Loucy (cell line): ENCODE results near the gene PCDHGA4.

Experiments used
- EZH2phosphoT487 ChIP-seq: fragments of 200-600 bp; IDR thresholded peaks from 2 replicates; pipeline ENCODE4 v1.6.1; 2018; ENCODE audit warnings: antibody characterized with exemption, mild to moderate bottlenecking, moderate library complexity, borderline replicate concordance
- TF ChIP-seq, protein P1 (sequence below): fragments of 200-600 bp; sonication (generic); conservative IDR thresholded peaks from 2 replicates; pipeline ENCODE4 v1.5.1; 2014; ENCODE audit warnings: mild to moderate bottlenecking, antibody characterized with exemption, low read length

DNA sequence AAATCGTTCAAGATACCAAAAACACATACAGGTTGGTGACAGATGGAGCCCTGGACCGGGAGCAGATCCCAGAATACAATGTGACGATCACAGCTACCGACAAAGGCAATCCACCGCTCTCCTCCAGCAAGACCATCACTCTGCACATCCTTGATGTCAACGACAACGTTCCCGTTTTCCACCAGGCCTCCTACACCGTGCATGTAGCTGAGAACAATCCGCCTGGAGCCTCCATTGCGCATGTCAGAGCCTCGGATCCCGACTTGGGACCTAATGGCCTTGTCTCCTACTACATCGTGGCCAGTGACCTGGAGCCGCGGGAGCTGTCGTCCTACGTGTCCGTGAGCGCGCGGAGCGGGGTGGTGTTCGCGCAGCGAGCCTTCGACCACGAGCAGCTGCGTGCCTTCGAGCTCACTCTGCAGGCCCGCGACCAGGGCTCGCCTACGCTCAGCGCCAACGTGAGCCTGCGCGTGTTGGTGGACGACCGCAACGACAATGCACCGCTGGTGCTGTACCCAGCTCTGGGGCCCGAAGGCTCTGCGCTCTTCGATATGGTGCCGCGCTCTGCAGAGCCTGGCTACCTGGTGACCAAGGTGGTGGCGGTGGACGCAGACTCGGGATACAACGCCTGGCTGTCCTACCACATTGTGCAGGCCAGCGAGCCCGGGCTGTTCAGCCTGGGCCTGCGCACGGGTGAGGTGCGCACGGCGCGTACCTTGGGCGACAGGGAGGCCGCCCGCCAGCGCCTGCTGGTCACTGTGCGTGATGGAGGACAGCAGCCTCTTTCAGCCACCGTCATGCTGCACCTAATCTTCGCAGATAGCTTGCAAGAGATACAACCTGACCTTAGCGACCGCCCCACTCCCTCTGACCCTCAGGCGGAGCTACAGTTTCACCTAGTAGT is 17.0 kb downstream of the PCDHGA4 start:
- TF ChIP-seq, protein P1, sequence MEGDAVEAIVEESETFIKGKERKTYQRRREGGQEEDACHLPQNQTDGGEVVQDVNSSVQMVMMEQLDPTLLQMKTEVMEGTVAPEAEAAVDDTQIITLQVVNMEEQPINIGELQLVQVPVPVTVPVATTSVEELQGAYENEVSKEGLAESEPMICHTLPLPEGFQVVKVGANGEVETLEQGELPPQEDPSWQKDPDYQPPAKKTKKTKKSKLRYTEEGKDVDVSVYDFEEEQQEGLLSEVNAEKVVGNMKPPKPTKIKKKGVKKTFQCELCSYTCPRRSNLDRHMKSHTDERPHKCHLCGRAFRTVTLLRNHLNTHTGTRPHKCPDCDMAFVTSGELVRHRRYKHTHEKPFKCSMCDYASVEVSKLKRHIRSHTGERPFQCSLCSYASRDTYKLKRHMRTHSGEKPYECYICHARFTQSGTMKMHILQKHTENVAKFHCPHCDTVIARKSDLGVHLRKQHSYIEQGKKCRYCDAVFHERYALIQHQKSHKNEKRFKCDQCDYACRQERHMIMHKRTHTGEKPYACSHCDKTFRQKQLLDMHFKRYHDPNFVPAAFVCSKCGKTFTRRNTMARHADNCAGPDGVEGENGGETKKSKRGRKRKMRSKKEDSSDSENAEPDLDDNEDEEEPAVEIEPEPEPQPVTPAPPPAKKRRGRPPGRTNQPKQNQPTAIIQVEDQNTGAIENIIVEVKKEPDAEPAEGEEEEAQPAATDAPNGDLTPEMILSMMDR = no peak
- TF ChIP-seq EZH2phosphoT487 = no peak
